AG04449 (cell line): ENCODE measurements around the gene DYNC1LI1.

ENCODE experiments used
- CTCF ChIA-PET: fragments of 350-600 bp; formaldehyde crosslinking; extraction: SDS; loops from one replicate; lab custom pipeline; 2021; ENCODE audit warnings: antibody characterized with exemption; lab: Yijun Ruan, JAX
- POLR2A ChIA-PET: fragments of 400-600, 350-600 bp; formaldehyde crosslinking; extraction: SDS; loops from one replicate; lab custom pipeline; 2020; ENCODE audit warnings: antibody characterized with exemption, inconsistent platforms; lab: Yijun Ruan, JAX
- DNase-seq: peaks from one replicate; pipeline ENCODE4 v3.0.0-alpha.2; 2010; ENCODE audit warnings: low read depth, low spot score
- H3K4me3 ChIP-seq: 2 replicates; pipeline ENCODE4 v1.5.1; 2011; ENCODE audit warnings: low read depth, mild to moderate bottlenecking, control low read depth, low read length
- CTCF ChIP-seq: IDR thresholded peaks from one replicate; pipeline ENCODE4 v1.5.1; 2011; ENCODE audit warnings: mild to moderate bottlenecking, moderate library complexity, low read length, control low read depth, inconsistent platforms; ENCODE audit not compliant: insufficient read depth; ENCODE audit errors: missing control alignments

The DYNC1LI1 gene

GRCh38 chr3:32484436-32484835 is 86.2 kb downstream of the DYNC1LI1 start:
- no peak overlapping the region for H3K4me3 ChIP-seq
- CTCF ChIA-PET, result interaction anchor here (0.7 to 17.3 kb wide), 5 partner anchors 17 to 188 kb away, joined by 3 to 154 read pairs (median 5); no protein-coding TSS in a partner anchor
- no peak for TF ChIP-seq CTCF
- no peak for DNase-seq
- POLR2A ChIA-PET, result no interaction called here

GRCh38 chr3:32483772-32484171 is 86.9 kb downstream of the DYNC1LI1 start:
- CTCF ChIA-PET, result interaction anchor here (0.7 to 17.3 kb wide), 3 partner anchors 10 to 109 kb away, joined by 3 to 154 read pairs (median 5); no protein-coding TSS in a partner anchor
- no peak overlapping the region for H3K4me3 ChIP-seq
- no peak for DNase-seq
- POLR2A ChIA-PET, result no interaction called here
- TF ChIP-seq CTCF, result no peak

GRCh38 chr3:32482693-32483092 is 88.0 kb downstream of the DYNC1LI1 start:
- no peak for DNase-seq
- no peak overlapping the region for H3K4me3 ChIP-seq
- POLR2A ChIA-PET, result no interaction called here
- no peak for TF ChIP-seq CTCF
- CTCF ChIA-PET, result interaction anchor here (1.1 to 17.3 kb wide), 2 partner anchors 15 to 32 kb away, joined by 3 to 154 read pairs; no protein-coding TSS in a partner anchor

- POLR2A ChIA-PET, result no interaction called here
- no peak for DNase-seq
- H3K4me3 ChIP-seq, result no peak overlapping the region
- CTCF ChIA-PET, result interaction anchor here (1.1 to 17.3 kb wide), 2 partner anchors 15 to 31 kb away, joined by 3 to 154 read pairs; no protein-coding TSS in a partner anchor
- no peak for TF ChIP-seq CTCF
Observed at GRCh38 chr3:32481791-32482631, 88.6 kb downstream of the DYNC1LI1 start.

- TF ChIP-seq CTCF, result no peak
- ChIA-PET CTCF (interaction anchor here (1.8 to 17.3 kb wide), 3 partner anchors 13 to 106 kb away, joined by 7 to 154 read pairs (median 8); no protein-coding TSS in a partner anchor), POLR2A (interaction anchor here (0.7 kb wide), 1 partner anchor 20 kb away, joined by 3 read pairs; no protein-coding TSS in a partner anchor)
- H3K4me3 ChIP-seq, result no peak overlapping the region
- no peak for DNase-seq
Observed at GRCh38 chr3:32480604-32481003, 90.1 kb downstream of the DYNC1LI1 start.
